Stimulated activated memory B cell treated with anti-CD40 and anti-IgM and Interleukin-4, amounts not matched to agents 10 μg/mL and 1 μg/mL and 100 μg/mL, for 72 hours (primary cell): ENCODE data around the gene CASZ1.

Experiments used
- ATAC-seq: fragments of 150-1000 bp; cut with Tn5 transposase; 2 replicates; pipeline ENCODE4 v1.10.0; 2021
- H3K27ac Mint-ChIP-seq: one replicate; pipeline ENCODE4 v1.8.0; 2022; ENCODE audit warnings: mild to moderate bottlenecking, mixed read lengths
- H3K27me3 Mint-ChIP-seq: one replicate; pipeline ENCODE4 v1.8.0; 2022; ENCODE audit warnings: mixed read lengths
- H3K36me3 Mint-ChIP-seq: one replicate; pipeline ENCODE4 v1.8.0; 2022; ENCODE audit warnings: mixed read lengths
- H3K4me1 Mint-ChIP-seq: one replicate; pipeline ENCODE4 v1.8.0; 2022; ENCODE audit warnings: mixed read lengths
- H3K4me3 Mint-ChIP-seq: one replicate; pipeline ENCODE4 v1.8.0; 2022; ENCODE audit warnings: mild to moderate bottlenecking, moderate library complexity, mixed read lengths
- H3K9me3 Mint-ChIP-seq: one replicate; pipeline ENCODE4 v1.8.0; 2022; ENCODE audit warnings: mixed read lengths

Gene CASZ1

DNA sequence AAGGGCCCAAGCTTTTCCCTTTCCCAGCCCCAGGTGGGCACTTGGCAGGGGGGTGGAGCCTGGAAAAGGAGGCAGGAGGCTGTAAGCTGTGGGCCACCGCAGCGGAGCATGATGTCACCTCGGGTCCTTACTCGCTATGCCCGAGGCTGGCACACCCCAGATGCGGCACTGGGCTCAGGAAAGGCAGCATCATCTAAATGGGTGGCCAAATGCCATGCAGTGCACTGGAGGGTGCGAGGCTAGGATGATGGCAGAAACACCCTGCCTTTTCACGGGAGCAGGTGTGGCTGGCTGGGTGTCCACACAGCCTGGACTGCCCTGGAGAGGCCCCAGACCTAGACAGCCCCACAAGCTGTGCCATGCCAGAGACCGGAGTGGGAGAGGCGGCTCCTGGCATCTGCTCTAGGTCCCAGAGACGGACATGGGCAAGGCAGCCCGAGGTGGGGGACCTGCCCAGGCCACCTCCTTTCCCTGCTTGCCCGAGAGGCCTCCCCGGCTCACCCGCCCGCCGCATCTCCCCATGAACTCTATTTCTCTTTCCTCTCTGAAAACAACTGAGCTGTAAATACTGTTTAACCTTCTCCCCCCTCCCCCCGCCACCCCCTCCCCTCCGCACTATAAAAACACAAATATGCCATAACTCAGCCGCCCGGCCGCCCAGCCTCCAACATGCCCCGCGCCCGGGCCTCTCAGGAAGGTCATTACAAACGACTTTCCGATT lies 124.7 kb downstream of the CASZ1 start:
- Mint-ChIP-seq H3K9me3 (no peaks in the 10 kb centered on the region), H3K4me1 (peaks cover 23% of the 10 kb centered on the region), H3K27me3 (no peaks in the 10 kb centered on the region), H3K36me3 (no peaks in the 10 kb centered on the region), H3K27ac (no peak overlapping the region), H3K4me3 (no peak overlapping the region)
- no peak for ATAC-seq

DNA sequence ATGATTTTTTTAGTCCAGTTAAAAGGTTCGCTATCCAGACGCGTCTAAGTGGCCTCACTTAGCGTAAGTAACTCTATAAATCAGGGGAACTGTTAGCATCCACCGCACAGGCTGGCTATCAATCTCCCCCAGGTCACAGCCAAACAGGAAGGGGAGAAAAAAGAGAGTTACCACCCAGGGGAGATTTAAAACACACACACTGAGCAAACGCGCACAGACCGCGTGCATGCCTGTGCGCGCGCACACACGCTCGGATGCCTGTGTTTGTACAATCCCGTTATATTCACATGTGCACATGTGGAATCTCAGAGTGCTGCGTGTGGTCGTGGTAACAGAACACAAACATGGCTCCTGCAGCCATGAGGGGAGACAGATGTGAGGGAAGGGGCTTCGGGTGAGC lies 125.4 kb downstream of the CASZ1 start:
- Mint-ChIP-seq H3K36me3 (no peaks in the 10 kb centered on the region), H3K9me3 (no peaks in the 10 kb centered on the region), H3K4me3 (no peak overlapping the region), H3K4me1 (peaks cover 16% of the 10 kb centered on the region), H3K27ac (no peak overlapping the region), H3K27me3 (no peaks in the 10 kb centered on the region)
- no peak for ATAC-seq

DNA sequence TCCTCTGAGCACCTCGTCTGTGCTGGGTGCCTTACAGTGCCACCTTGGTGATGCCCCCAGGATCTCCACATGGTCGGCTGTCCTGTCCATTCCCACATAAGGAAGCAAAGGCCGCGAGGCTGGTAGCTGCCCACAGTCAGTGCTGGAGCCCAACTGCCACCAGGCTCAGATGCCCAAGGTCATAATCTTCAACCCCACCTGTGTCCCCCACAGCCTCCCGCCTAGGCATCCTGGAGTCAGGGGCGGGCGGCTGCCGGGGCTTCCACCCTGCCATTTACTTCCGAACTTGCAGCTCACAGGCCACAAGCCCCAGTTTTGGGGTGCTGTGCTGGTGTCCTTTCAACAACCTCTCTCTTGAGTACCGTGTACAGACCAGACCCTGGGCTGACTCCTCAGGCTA lies 126.3 kb downstream of the CASZ1 start:
- Mint-ChIP-seq H3K4me3 (no peak overlapping the region), H3K9me3 (no peaks in the 10 kb centered on the region), H3K27me3 (no peaks in the 10 kb centered on the region), H3K27ac (no peak overlapping the region), H3K4me1 (peaks cover 14% of the 10 kb centered on the region), H3K36me3 (peaks cover 5% of the 10 kb centered on the region)
- no peak for ATAC-seq

DNA sequence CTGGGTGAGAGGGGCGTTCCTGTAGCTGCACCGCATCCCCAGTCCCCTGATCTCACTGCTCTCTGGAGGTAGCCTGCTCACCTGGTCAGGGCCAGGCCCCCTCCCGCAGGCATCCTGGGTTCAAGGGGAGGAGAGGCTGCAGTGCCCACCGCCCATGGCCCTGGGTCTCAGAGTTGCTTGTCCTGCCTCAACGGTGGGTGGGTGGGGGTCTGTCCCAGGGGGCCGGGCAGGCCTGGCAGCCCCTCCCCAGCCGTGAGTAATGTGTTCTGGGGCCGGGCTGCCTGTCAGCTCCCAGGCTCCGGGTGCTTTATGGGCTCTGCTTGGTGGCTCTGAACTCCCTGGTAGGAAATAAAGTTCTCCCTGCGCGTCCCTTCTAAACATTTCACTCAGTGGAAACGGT lies 126.9 kb downstream of the CASZ1 start:
- ATAC-seq: no peak
- Mint-ChIP-seq H3K27me3 (no peaks in the 10 kb centered on the region), H3K27ac (no peak overlapping the region), H3K4me1 (peaks cover 14% of the 10 kb centered on the region), H3K9me3 (no peaks in the 10 kb centered on the region), H3K36me3 (peaks cover 5% of the 10 kb centered on the region), H3K4me3 (no peak overlapping the region)

DNA sequence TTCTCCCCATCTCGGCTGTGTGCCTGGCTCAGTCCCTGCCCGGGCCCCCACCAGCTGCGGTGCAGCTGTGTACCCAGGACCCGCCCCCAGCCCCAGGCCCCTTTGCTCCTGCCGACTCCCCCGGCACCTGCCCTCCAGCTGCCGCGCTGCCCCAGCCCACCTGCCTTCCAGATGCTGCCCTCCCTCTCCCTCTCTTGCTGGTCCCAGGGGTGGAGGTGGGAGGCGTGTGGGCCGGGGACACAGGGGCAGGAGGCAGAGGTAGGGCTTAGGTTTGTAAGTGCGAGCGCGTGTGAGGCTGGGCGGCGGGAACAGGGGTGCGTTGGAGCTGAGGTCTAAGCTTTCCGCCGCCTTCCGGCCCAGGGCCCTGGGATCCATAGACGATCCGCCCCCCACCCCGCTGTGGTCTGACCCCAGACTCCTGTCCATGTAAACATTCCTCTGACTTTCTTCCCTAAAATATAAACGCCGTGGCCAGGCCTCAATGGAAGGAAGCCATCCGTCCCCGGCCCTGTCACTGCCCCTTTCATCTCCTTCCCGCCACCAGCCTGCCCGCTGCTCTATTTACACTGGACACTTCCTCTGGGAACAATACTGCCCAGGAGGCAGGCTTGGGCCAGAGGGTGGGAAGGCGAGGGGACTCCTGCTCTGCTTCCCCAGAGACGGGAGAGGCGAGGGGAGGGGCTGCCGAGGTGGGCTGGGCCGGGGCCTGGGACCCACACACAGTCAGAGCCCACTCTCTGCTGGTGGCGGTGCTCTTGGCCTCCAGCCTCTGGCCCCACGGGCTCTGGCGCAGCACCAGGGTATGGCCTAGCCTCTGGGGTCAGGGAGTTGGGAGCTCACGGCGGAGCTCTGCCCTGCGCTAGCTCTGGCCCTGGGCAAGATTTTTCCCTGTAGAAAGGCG lies 128.3 kb downstream of the CASZ1 start:
- H3K27me3 Mint-ChIP-seq: no peaks in the 10 kb centered on the region
- H3K36me3 Mint-ChIP-seq: peaks cover 5% of the 10 kb centered on the region
- H3K9me3 Mint-ChIP-seq: no peaks in the 10 kb centered on the region
- ATAC-seq: no peak
- H3K27ac Mint-ChIP-seq: no peak overlapping the region
- peaks cover 14% of the 10 kb centered on the region for H3K4me1 Mint-ChIP-seq
- H3K4me3 Mint-ChIP-seq: no peak overlapping the region

DNA sequence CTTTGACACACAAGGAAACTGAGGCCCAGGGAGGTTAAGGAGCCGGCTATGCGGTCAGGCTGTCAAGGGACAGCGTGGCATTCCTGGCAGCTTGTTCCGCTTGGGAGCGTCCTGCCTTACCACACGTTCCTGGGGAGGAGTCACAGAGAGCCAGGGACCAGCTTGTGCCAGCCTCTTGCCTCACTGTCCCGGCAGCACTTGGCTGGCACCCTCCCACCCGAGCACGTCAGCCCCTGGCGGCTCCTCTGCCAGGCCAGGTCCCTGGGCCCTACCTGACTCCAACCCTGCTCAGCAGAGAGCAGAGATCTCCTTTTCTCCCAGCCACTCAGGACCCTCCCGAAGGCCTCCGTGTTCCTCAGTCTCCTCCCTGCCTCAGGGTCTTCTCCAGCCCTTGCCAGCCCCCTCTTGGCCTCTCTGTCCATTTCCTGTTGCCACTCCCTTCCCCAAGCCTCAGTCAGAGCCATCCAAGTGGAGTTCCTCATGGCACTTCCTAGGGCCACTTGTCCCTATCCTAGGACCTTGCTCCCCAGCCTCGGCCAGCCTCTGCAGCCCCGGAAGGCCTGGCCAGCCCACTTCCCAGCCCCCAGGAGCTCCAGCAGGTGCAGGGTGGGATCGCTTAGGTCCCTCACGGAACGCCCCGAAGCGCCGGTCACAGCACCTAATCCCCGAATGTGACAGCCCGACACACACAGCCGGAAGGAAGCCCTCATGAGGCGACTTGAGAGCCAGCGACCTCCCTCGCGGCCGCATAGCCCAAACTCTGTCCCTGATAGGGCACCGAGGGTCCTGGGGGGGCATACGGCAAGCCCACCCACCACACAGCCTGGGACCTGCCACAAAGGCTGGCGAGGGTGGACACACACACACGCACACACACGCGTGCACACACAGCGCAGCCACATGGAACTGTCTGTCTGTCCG lies 130.3 kb downstream of the CASZ1 start:
- H3K27ac Mint-ChIP-seq: no peak overlapping the region
- H3K9me3 Mint-ChIP-seq: no peaks in the 10 kb centered on the region
- ATAC-seq: no peak
- peaks cover 5% of the 10 kb centered on the region for H3K36me3 Mint-ChIP-seq
- no peaks in the 10 kb centered on the region for H3K27me3 Mint-ChIP-seq
- H3K4me1 Mint-ChIP-seq: peaks cover 5% of the 10 kb centered on the region
- no peak overlapping the region for H3K4me3 Mint-ChIP-seq

DNA sequence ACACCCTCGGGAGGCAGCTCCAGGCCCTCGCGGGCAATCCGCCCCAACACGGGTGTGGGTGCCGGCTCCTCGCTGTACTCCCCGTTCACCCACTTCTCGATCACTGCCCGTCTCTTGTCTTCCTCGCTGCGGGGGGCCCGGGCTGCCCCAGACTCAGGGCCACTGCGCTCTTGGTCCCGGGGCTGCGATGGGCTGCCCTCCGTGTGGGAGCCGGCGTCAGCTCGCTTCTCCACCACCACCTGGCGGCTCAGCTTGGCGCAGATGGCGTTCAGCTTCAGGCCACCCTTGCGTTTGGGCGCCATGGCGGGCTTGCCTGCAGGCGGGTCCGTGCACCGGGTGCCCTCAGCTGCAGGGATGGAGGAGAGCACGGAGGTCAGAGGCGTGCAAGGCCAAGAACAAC lies 131.2 kb downstream of the CASZ1 start:
- no peak for ATAC-seq
- Mint-ChIP-seq H3K36me3 (peaks cover 5% of the 10 kb centered on the region), H3K27me3 (no peaks in the 10 kb centered on the region), H3K9me3 (no peaks in the 10 kb centered on the region), H3K27ac (no peak overlapping the region), H3K4me3 (no peak overlapping the region), H3K4me1 (no peaks in the 10 kb centered on the region)

DNA sequence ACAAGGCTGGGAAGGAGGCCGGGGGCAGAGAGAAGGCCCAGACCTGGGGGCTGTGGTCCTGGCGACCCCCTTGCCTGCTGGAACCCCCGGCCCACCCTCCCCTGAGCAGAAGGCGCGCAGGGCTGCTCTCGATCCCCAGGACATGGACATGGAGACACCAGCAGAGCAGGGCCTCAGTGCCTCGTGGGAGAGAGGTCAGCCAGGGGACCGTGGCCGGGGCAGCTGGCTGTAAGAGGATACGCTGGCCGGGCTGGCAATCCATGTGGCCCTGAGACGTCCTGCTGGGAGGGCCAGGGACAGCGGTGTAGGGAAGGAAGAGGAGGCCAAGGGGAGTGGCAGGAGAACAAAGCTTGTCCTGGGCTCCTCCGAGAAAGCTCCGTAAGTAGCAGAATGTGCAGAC lies 132.2 kb downstream of the CASZ1 start:
- no peaks in the 10 kb centered on the region for H3K27me3 Mint-ChIP-seq
- H3K27ac Mint-ChIP-seq: no peak overlapping the region
- H3K9me3 Mint-ChIP-seq: no peaks in the 10 kb centered on the region

DNA sequence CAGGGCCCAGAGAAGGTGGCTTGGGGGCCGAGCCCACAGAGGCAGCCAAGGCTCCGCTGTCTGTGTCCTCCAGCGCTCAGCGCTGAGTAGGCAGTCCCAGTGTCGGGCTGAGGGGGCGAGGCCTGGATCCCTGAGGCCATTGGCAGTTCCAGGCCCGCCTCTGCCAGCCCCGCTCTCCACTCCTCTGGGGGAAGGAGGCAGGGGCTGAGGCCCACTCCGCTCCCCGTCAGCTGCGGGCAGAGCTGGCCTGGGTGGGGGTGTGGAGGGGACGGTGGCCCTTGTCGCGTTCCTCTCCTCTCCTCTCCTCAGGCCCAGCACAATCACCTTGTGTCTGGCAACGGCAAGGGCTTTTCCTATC lies 132.8 kb downstream of the CASZ1 start:
- no peak overlapping the region for H3K4me3 Mint-ChIP-seq
- no peak overlapping the region for H3K27ac Mint-ChIP-seq
- H3K36me3 Mint-ChIP-seq: peaks cover 11% of the 10 kb centered on the region
- H3K9me3 Mint-ChIP-seq: no peaks in the 10 kb centered on the region
- no peaks in the 10 kb centered on the region for H3K27me3 Mint-ChIP-seq
- ATAC-seq: no peak
- H3K4me1 Mint-ChIP-seq: no peaks in the 10 kb centered on the region

More for the DNA sequence above, 132.2 kb downstream of the CASZ1 start:
- H3K4me1 Mint-ChIP-seq: no peaks in the 10 kb centered on the region
- ATAC-seq: no peak
- peaks cover 8% of the 10 kb centered on the region for H3K36me3 Mint-ChIP-seq
- H3K4me3 Mint-ChIP-seq: no peak overlapping the region

DNA sequence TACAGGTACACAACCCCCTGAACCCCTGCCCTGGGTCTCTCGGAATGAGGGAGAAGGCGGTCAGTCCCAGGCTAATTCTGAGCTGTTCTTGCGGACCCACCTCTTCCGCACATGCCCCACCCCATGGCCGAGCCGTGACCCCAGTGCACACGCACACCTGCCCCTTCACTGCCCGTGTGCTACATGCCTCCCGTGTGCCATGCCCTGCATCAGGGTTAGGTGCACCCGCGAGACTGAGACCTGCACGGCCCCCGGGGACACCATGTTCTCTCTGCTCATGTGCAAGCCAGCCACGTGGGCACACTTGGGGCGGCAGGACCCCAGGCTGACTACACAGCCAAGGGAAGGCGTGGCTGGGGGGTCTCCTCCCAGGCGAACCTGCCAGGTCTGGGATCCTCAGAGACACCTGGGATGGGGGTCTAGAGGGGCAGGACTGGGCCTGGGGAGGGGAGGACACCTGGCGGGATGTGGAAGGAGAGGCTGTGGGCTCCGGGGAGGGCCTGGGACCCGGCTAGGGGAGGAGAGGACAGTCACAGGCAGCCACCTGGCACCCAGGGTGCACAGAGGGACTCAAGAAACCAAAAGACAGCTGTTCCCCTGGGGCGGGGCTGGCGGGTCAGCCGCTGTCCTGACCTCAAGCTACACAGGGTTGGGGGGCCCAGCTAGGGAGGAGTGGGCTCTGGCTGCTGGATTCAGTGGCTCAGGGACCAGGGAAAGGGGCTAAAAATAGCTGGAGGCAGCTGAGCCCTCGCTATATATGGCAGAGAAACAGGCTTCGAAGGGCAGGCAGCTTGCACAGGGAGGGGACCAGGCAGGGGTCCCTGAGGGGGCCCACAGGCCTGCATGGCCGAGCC lies 133.4 kb downstream of the CASZ1 start:
- Mint-ChIP-seq H3K36me3 (peaks cover 11% of the 10 kb centered on the region), H3K27ac (no peak overlapping the region), H3K27me3 (no peaks in the 10 kb centered on the region), H3K4me1 (no peaks in the 10 kb centered on the region), H3K4me3 (no peak overlapping the region), H3K9me3 (no peaks in the 10 kb centered on the region)
- no peak for ATAC-seq

DNA sequence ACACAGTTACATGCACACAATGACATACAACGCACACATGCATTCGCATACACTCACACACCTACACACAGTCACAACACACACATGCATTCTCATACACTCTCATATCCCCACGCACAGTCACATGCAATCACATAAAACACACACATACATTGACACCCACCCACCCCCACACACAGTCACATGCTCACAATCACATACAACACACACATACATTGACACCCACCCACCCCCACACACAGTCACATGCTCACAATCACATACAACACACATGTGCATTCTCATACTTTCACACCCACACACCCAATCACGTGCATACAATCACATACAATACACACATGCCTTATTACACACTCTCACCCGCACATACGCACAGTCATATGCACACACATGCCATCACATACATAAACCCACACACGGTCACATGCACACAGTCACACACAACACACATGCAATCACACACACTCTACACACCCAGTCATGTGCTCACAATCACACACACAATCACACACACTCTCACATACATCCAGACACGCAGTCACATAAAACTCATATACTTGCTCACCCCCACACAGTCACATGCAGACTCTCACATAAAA lies 134.3 kb downstream of the CASZ1 start:
- Mint-ChIP-seq H3K27ac (no peak overlapping the region), H3K36me3 (peaks cover 11% of the 10 kb centered on the region), H3K27me3 (no peaks in the 10 kb centered on the region), H3K9me3 (no peaks in the 10 kb centered on the region), H3K4me1 (no peaks in the 10 kb centered on the region), H3K4me3 (no peak overlapping the region)
- ATAC-seq: no peak

DNA sequence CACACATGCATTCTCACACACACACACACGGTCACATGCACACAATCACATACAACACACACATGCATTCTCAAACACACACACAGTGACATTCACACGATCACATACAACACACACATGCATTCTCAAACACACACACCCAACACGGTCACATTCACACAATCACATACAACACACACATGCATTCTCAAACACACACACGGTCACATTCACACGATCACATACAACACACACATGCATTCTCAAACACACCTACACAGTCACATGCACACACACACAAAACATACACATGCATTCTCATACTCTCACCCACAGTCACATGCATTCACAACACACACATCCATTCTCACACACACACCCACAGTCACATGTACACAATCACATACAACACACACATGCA lies 135.0 kb downstream of the CASZ1 start:
- Mint-ChIP-seq H3K4me3 (no peak overlapping the region), H3K27ac (no peak overlapping the region), H3K36me3 (peaks cover 11% of the 10 kb centered on the region), H3K4me1 (no peaks in the 10 kb centered on the region), H3K27me3 (no peaks in the 10 kb centered on the region), H3K9me3 (no peaks in the 10 kb centered on the region)
- no peak for ATAC-seq

DNA sequence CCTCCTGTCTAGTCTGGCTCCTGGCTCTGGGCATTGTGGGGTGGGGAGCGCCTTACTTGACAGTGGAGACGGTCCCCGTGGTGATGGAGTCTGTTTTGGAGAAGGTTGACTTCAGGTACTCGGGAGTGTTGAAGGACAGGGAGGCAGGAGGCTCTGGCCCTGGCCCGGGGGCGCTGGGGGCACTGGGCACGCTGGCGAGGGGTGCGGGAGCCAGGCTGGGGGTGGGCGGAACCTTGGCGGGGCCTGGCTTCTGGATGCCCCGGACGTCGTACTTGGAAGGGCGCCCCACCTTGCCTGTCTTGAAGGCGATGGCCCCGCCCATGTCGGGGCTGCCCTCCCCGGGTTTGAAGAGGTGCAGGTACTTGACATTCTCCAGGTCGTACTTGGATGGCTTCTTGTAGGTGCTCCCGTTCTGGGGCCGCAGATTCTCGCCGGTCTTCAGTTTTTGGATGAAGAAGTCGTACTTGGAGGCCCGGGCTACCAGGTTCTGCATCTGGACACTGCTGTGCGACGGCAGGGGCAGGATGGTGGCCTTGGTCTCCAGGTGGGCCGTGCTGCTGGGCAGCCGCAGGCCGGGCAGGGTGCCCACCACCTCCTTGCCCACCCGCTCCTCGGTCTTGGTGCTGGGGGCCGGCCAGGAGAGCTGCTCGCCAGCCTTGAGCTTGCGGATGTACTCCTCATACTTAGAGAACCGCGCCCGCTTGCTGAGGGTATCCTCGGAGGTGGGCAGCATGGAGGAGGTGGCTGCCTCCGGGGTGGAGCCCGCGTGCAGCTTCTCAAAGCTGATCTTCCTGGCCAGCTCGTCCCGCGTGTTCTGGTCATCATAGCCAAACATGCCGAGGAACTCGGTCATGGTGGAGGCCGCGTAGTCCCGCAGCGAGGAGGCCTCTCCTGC lies 136.6 kb downstream of the CASZ1 start:
- Mint-ChIP-seq H3K27ac (no peak overlapping the region), H3K4me1 (no peaks in the 10 kb centered on the region), H3K27me3 (no peaks in the 10 kb centered on the region), H3K9me3 (no peaks in the 10 kb centered on the region), H3K36me3 (peaks cover 14% of the 10 kb centered on the region), H3K4me3 (no peak overlapping the region)
- ATAC-seq: no peak
